IPS-20b (cell line): ENCODE results near the gene PANX1.
"Not testable (repeated sequence)": the region's sequence is repeated elsewhere in the genome, so short reads cannot be mapped to it uniquely, and the experiment has no call there.

Experiments
- H3K27ac ChIP-seq: one replicate; pipeline ENCODE4 v1.5.1; 2013; ENCODE audit warnings: low read length
- H3K27me3 ChIP-seq: 2 replicates; pipeline ENCODE4 v1.6.1; 2013; ENCODE audit warnings: mild to moderate bottlenecking, low read length, inconsistent platforms; ENCODE audit not compliant: insufficient read depth
- H3K36me3 ChIP-seq: 2 replicates; pipeline ENCODE4 v1.6.1; 2013; ENCODE audit warnings: low read depth, mild to moderate bottlenecking, inconsistent platforms, low read length, moderate library complexity; ENCODE audit not compliant: insufficient read depth
- H3K4me1 ChIP-seq: 2 replicates; pipeline ENCODE4 v1.6.1; 2013; ENCODE audit warnings: mild to moderate bottlenecking, control low read depth, inconsistent platforms, low read length, moderate library complexity; ENCODE audit not compliant: insufficient read depth
- H3K4me3 ChIP-seq: 2 replicates; pipeline ENCODE4 v1.5.1; 2013; ENCODE audit warnings: mild to moderate bottlenecking, low read length, inconsistent platforms
- H3K9ac ChIP-seq: 2 replicates; pipeline ENCODE4 v1.6.1; 2013; ENCODE audit warnings: low read depth, mild to moderate bottlenecking, inconsistent platforms, low read length, moderate library complexity
- H3K9me3 ChIP-seq: 2 replicates; pipeline ENCODE4 v1.6.1; 2013; ENCODE audit warnings: mild to moderate bottlenecking, low read depth, low read length, inconsistent platforms; ENCODE audit not compliant: insufficient read depth

Gene PANX1

DNA sequence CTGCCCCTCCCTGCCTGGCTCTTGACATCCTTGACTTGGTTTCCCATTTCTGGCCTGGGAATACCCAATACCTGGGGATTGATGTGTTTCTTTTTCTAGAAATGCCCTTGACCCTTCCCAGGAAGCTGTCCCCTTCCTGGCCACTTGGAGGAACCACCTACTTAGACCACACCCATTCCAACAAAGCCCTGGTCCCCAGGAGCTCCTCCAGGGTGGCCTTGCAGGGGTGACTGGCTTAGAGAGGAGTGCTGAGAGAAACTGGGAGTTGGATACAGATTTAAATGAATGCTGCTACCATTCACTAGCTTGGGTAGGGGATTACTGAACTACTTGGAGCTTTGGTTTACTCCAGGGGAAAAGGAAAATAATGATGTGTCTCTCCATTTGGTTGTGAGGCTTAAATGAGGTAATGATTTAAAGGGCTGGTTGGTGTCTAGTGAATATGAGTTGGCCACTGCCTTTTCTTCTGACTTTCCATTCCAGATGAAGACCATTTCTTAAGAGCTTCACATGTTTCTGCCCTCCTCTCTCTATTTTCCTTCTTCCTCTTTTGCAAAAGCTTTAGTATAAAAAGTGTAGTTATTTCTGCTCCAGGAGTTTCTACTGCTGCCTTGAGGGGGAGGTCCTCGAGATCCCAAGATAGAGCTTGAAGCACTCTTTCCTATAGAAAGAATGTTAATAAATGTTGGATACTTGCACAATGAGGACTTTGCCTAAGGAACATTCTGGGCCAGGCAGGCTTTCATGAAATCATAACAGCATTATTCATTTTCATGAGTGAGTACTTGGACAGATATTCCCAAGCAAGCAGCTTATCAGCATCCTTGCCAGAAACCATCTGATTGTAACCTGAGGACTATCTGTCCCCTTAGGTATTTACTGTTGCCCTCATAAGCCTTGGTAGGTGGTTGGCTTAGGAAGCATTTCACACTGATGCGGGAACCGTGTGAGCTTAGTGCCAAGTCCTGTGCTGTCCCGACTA is 22.4 kb downstream of the PANX1 start:
- Histone ChIP-seq H3K27ac (no peak overlapping the region), H3K9me3 (no peaks in the 10 kb centered on the region), H3K4me3 (no peak overlapping the region), H3K4me1 (peaks cover 24% of the 10 kb centered on the region), H3K36me3 (peaks cover 30% of the 10 kb centered on the region), H3K27me3 (no peaks in the 10 kb centered on the region), H3K9ac (no peak overlapping the region)

DNA sequence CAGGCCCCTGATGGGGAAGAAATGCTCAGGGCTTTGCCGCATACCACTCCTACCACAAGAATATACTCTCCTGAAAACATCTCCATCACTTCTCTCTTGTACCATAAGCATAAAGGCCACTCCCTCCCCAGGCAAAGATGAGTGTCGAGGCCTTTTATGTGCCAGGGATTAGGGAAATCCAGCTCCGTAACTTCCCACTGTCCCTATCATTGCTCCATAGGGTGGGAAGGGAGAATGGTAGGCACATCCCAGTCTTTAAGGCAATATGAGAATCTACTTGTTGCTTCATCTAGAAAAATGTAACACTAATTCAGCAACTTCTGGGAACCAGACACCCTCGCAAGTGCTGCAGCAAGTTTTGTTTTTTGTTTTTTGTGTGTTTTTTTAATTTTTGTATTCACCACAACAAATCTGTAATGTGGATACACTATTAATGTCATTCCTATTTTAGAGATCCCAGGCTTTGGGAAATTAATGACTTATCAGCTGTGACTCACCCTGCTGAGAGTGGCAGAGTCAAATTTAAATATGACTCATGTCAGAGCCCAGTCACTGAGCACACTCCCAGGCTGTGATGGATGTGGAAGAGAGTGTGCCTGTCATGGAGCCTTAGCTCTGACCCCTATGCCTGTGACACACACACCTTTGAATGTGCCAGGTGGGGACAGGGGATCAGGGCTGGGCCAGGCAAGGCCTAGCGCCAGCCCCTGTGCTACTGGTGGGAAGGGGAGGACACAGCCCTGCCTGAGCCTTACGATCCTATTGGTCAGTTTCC is 23.4 kb downstream of the PANX1 start:
- H3K9me3 ChIP-seq = no peaks in the 10 kb centered on the region
- peaks cover 29% of the 10 kb centered on the region for H3K36me3 ChIP-seq
- H3K9ac ChIP-seq = no peak overlapping the region
- H3K27ac ChIP-seq = no peak overlapping the region
- H3K4me3 ChIP-seq = no peak overlapping the region
- peaks cover 21% of the 10 kb centered on the region for H3K4me1 ChIP-seq
- no peaks in the 10 kb centered on the region for H3K27me3 ChIP-seq

DNA sequence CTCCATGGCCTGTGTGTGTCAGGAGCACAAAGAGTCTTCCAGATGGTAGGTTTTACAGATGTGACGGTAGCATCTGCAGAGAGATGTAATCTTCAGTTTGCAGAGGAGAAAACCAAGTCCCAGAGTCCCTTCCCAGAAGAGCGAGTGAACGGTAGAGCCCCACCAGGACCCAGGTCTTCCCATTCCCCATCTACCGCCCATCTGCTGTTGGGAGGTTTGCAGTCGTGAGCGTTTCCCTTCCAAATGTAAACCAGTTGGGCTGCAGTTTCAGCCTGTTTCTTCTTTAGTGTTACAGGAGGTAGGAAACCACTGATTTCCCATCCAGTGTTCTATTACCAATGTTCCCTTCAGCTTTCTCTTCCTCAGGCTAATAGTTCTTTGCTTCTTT is 24.0 kb downstream of the PANX1 start:
- Histone ChIP-seq H3K9ac (no peak overlapping the region), H3K36me3 (peaks cover 29% of the 10 kb centered on the region), H3K27ac (no peak overlapping the region), H3K4me3 (no peak overlapping the region), H3K4me1 (peaks cover 21% of the 10 kb centered on the region), H3K9me3 (no peaks in the 10 kb centered on the region), H3K27me3 (no peaks in the 10 kb centered on the region)

DNA sequence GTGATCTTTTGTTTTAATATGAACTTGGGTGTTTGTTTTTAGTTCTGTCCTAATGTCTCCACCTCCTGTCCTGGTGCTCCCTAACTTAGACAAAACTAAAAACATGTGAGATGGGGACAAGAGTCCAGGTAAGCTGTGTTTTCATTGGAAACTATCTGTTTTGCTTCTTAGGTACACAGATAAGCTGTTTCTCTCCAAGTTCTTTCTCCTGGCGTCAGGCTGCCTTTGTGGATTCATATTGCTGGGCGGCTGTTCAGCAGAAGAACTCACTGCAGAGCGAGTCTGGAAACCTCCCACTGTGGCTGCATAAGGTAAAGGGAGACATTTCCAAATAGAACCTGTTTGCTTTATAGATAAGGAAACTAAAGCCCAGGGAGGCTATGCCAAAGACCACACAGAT is 24.7 kb downstream of the PANX1 start:
- Histone ChIP-seq H3K9me3 (no peaks in the 10 kb centered on the region), H3K9ac (no peak overlapping the region), H3K36me3 (peaks cover 29% of the 10 kb centered on the region), H3K4me1 (peaks cover 21% of the 10 kb centered on the region), H3K4me3 (no peak overlapping the region), H3K27ac (no peak overlapping the region), H3K27me3 (no peaks in the 10 kb centered on the region)

DNA sequence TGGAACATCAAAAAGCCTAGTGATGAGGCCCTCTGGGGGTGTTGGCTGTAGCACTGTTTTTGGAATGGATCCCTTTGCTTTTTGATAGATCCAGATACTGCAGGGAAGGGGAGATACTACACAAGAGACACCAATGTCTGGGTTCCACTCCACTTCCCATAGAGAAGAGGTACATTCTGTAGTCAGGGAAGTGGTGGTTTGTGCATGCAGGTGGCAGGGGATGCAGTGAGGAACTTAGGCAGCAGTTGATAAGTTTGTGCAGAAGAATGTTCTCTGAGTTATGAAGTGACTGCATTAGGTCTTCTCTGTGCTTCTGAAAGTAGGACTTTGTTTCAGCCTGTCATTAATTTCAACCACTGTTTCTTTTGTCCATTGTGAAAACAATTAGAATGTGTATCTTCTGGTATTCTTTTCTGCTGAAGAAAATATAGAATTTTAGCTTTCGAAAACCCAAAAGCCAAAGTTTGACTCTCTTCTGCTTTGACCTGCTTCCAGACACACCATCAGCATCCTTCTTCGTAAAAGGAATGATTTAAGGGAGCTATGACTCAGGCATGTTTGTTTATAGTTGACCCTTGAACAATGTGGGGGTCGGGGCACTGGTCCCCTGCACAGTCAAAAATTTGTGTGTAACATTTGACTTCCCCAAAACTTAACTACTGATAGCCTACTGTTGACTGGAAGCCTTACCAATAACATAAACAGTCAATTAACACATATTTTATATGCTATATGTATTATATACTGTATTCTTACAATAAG is 25.6 kb downstream of the PANX1 start:
- Histone ChIP-seq H3K9me3 (no peaks in the 10 kb centered on the region), H3K27me3 (no peaks in the 10 kb centered on the region), H3K4me1 (peaks cover 16% of the 10 kb centered on the region), H3K27ac (no peak overlapping the region), H3K4me3 (no peak overlapping the region), H3K36me3 (peaks cover 29% of the 10 kb centered on the region), H3K9ac (no peak overlapping the region)

DNA sequence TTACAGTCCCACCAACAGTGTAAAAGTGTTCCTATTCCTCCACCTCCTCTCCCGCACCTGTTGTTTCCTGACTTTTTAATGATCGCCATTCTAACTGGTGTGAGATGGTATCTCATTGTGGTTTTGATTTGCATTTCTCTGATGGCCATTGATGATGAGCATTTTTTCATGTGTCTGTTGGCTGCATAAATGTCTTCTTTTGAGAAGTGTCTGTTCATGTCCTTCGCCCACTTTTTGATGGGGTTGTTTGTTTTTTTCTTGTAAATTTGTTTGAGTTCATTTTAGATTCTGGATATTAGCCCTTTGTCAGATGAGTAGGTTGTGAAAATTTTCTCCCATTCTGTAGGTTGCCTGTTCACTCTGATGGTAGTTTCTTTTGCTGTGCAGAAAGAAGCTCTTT is 28.7 kb downstream of the PANX1 start:
- not testable (repeated sequence) for H3K9ac ChIP-seq, H3K27ac ChIP-seq, H3K4me1 ChIP-seq, H3K4me3 ChIP-seq, H3K27me3 ChIP-seq, H3K9me3 ChIP-seq
- H3K36me3 ChIP-seq = peaks cover 29% of the 10 kb centered on the region

DNA sequence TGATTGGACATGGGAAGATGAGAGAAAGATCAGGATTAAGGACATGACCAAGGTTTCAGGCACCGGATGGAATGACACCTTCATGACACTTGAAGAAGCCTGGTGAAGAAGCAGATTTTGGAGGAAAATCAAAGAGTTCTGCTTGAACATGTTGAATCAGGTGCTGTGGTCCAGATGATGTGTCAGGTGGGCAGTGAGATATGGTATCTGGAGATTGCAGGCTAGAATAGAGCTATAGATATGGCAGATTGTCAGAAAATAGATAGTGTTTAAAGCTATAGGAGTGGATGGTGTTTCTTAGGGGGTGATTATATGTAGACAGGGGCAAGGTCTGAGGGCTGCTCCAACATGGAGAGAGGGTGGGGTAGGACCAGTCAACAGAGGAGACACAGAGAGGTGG is 40.2 kb downstream of the PANX1 start:
- Histone ChIP-seq H3K36me3 (peaks cover 18% of the 10 kb centered on the region), H3K9ac (no peak overlapping the region), H3K27me3 (no peaks in the 10 kb centered on the region), H3K4me3 (no peak overlapping the region), H3K9me3 (no peaks in the 10 kb centered on the region), H3K27ac (no peak overlapping the region), H3K4me1 (peaks cover 27% of the 10 kb centered on the region)

DNA sequence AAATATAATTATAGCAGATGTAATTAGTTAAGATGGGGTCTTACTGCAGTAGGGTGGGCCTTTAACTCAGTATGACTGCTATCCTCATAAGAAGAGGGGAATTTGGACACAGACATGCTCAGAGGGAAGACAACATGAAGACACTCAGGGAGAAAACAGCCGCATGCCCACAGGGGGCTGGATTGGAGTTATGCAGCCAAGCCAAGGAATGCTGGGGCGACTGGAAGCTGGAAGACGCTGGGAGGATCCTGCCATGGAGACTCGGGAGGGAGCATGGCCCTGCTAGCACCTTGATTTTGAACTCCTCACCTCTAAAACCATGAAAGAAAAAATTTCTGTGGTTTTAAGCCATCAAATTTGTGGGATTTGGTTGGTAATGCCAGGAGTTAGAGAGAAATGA is 40.9 kb downstream of the PANX1 start:
- Histone ChIP-seq H3K27ac (no peak overlapping the region), H3K9me3 (no peaks in the 10 kb centered on the region), H3K9ac (no peak overlapping the region), H3K4me1 (peaks cover 26% of the 10 kb centered on the region), H3K27me3 (no peaks in the 10 kb centered on the region), H3K36me3 (peaks cover 18% of the 10 kb centered on the region), H3K4me3 (no peak overlapping the region)

DNA sequence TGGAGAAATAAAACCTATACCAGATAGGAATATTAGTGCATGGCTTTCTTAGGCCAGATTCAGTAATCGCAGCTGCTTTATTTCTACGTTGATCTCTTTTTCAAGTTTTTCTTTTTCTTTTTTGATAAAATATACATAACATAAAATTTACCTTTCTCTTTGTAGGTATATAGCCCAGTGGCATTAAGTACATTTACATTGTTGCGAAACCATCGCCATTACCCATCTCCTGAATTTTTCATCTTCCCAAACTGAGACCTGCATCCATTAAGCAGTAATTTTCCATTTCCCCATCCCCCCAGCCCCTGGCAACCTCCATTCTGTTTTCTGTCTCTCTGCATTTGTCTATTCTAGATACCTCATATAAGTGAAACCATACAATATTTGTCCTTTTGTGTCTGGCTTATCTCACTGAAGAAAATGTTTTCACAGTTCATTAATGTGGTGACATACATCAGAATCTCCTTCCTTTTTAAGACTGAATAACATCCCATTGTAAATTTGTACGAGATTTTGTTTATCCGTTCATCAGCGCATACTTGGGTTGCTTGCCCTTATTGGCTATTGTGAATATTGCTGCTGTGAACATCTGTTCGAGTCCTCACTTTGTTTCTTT is 41.4 kb downstream of the PANX1 start:
- Histone ChIP-seq H3K4me3 (no peak overlapping the region), H3K36me3 (peaks cover 18% of the 10 kb centered on the region), H3K9me3 (no peaks in the 10 kb centered on the region), H3K9ac (no peak overlapping the region), H3K27ac (no peak overlapping the region), H3K27me3 (no peaks in the 10 kb centered on the region), H3K4me1 (peaks cover 23% of the 10 kb centered on the region)

DNA sequence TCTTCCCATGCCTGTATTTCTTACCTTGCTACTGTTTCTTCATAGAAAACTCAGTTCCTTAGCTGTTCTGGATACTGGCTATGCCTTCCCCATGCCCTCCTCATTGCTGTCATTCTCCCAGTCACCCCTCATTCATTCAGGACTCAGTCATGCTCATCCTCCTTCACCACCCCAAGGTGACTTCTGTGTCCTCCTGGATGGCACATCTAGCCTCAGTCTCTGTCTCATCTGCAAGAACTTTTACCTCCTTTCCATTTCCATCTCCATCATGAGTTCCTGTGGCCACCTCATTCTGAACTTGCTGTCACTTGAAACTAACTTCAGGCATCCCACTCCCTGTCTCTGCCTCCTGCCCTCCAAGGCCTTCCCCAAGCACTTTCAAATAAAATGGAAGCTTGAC is 42.3 kb downstream of the PANX1 start:
- Histone ChIP-seq H3K27ac (no peak overlapping the region), H3K9me3 (no peaks in the 10 kb centered on the region), H3K4me1 (peaks cover 23% of the 10 kb centered on the region), H3K36me3 (peaks cover 18% of the 10 kb centered on the region), H3K27me3 (no peaks in the 10 kb centered on the region), H3K9ac (no peak overlapping the region), H3K4me3 (no peak overlapping the region)

DNA sequence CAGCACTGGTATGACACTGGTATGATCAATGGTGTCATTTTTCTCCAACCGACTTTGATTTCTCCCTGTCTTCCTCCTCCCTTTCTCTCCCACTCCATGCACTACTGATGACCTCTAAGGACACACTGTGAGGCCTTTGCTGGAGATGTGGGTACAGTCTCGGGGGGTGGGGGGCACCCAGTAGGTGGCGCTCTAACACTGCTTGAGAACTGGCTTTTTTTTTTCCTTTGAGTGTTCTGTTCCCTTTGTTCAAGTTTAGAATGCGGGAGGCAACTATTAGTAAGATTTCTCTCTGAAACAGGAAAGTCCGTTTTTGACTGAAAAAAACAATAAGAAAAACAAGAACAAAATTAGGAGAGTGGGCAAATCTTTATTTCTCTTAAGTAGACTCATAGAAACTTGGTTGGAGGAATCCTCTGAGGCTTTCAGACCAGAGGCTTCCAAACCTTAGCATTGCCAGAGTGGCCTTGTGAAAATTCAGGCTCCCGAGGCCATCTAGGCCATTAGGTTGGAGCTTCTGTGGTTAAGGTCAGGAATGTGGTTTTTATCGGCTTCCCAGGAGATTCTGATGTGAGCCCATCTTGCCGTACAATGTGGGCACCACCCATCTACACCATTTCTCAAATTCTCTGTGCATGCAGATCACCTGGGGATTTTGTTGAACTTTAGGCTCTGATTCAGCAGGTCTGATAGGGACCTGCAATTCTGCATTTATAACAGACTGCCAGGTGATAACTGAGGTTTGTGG is 43.2 kb downstream of the PANX1 start:
- H3K9me3 ChIP-seq = no peaks in the 10 kb centered on the region
- H3K9ac ChIP-seq = no peak overlapping the region
- H3K27me3 ChIP-seq = no peaks in the 10 kb centered on the region
- no peak overlapping the region for H3K4me3 ChIP-seq
- H3K27ac ChIP-seq = no peak overlapping the region
- H3K4me1 ChIP-seq = peaks cover 14% of the 10 kb centered on the region
- H3K36me3 ChIP-seq = peaks cover 18% of the 10 kb centered on the region
